Measurements from ENCODE around the gene IL13. TPM values are rescaled to one million over a fixed set of nuclear protein-coding genes. Genes with fewer than 3 reads are reported as not detected.

The IL13 gene
- total RNA-seq, 1 donor from 2014 or later: 231 TPM

DNA sequence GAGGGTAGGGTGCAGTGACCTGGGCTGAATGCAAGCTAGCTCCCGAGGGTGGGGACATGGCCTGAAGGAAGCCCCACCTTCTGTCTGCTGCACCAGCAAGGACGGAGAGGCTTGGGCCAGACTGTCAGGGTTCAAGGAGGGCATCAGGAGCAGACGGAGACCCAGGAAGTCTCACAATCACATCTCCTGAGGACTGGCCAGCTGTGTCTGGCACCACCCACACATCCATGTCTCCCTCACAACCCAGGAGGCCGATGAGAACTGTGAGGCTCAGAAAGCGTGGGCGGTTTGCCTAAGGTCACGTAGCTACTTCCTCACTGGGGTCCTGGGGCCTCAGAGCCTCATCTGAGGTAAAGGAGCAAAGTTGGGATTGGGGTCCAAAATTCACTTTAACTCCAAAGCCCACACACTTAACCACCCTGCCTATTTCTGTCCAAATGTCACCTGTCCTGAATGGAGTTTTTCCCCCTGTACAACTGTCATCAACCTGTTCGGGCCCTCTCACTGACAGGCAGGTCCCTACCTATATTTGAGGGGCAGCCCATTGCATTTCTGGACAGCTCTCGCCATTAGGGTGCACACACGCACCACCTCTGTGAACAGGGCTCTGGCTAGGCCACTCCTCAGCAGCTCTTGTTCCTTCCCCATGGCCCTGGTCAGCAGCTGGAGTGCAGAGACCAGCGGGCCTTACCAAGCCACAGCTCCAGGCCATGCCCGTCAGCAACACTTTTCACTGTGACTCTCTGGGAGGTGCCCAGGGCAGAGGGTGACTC, 3.4 kb downstream of the IL13 start:
- intact Hi-C loops (cut with micrococcal nuclease): loop anchor here (2.0 to 5.0 kb wide), 3 partner anchors 27 to 166 kb away; partner anchors contain the start of gene KIF3A
- H3K4me3 Mint-ChIP-seq: peak overlapping the region; percentile 68
- peak overlapping the region; percentile 72 for H3K27ac Mint-ChIP-seq
- no peaks in the 10 kb centered on the region for H3K9me3 Mint-ChIP-seq
- peaks cover 3% of the 10 kb centered on the region for H3K27me3 Mint-ChIP-seq
- peaks cover 71% of the 10 kb centered on the region for H3K4me1 Mint-ChIP-seq
- H3K36me3 Mint-ChIP-seq (ENCODE audit: low read depth): peaks cover 10% of the 10 kb centered on the region
- no peak for DNase-seq

DNA sequence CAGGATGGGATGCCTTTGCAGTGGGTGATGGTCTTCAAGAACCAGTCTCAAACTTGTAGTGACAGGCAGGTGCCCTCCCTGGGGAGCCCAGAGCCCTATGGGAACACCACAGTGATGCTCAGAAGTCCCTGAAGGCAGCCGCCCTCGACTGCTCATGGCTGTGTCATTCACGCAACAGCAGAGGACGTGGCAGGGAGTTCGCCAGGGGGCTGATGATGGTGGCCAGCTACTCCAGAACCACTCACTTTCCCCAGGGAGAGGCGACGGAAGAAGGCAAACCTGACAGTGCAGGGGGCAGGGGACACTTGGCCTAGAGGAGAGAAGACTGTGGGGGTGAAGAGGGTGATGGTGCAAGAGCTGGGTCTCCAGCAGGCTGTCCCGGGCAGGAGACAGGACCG, 4.0 kb downstream of the IL13 start:
- no peaks in the 10 kb centered on the region for H3K27me3 Mint-ChIP-seq
- H3K4me3 Mint-ChIP-seq: no peak overlapping the region
- H3K4me1 Mint-ChIP-seq: peaks cover 71% of the 10 kb centered on the region
- no peak for DNase-seq
- H3K27ac Mint-ChIP-seq: peak overlapping the region; percentile 66
- no peaks in the 10 kb centered on the region for H3K9me3 Mint-ChIP-seq
- H3K36me3 Mint-ChIP-seq (ENCODE audit: low read depth): peaks cover 10% of the 10 kb centered on the region
- intact Hi-C loops (cut with micrococcal nuclease): loop anchor here (2.0 to 5.0 kb wide), 3 partner anchors 27 to 165 kb away; partner anchors contain the start of gene KIF3A

DNA sequence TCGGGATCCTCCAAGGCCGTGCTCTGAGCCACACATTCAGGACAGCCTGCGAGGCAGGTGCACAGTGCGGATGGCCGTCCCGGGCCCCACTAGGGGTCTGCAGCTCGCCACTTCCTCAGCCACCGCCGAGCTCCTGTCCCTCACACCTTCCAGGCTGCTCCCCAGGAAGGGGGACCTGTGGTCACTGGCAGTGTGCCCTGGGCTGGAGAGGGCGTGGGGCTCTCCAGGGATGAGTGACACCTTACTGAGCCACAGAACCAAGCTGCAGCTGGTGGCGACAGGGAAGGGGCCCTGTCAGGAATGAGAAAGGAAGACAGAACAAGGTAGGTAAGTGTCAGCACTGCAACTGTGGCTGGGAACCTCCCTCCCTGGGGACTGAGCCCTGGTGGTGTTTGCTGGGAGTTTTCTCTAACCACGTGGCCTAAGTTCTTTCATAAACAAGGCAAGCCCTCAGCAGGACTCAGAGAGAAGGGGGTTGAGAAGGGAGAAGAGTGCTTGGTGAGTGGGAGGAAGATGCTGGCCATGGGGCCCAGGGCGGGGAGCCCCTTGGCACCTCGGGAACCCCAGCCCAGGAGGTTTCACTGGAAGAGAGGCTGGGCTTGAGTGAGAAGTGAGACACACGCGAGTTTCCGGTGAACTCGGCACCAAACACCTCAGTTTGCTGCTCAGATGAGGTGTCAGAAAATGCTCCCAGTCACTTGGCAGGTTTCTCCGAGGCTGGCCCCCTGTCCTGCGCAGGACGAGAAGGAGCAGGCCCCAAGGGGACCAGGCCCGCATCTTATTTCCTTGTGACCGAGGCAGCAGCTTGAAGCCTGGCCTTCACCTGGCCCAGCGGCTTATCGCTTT, 5.2 kb downstream of the IL13 start:
- H3K9me3 Mint-ChIP-seq: no peaks in the 10 kb centered on the region
- H3K36me3 Mint-ChIP-seq (ENCODE audit: low read depth): peaks cover 10% of the 10 kb centered on the region
- peak overlapping the region; percentile 67 for H3K4me3 Mint-ChIP-seq
- intact Hi-C loops (cut with micrococcal nuclease): loop anchor here (1.0 to 5.0 kb wide), 5 partner anchors 22 to 164 kb away; partner anchors contain the start of gene KIF3A
- H3K27me3 Mint-ChIP-seq: no peaks in the 10 kb centered on the region
- peak; percentile 81 for DNase-seq
- H3K4me1 Mint-ChIP-seq: peaks cover 66% of the 10 kb centered on the region
- peak overlapping the region; percentile 85 for H3K27ac Mint-ChIP-seq

DNA sequence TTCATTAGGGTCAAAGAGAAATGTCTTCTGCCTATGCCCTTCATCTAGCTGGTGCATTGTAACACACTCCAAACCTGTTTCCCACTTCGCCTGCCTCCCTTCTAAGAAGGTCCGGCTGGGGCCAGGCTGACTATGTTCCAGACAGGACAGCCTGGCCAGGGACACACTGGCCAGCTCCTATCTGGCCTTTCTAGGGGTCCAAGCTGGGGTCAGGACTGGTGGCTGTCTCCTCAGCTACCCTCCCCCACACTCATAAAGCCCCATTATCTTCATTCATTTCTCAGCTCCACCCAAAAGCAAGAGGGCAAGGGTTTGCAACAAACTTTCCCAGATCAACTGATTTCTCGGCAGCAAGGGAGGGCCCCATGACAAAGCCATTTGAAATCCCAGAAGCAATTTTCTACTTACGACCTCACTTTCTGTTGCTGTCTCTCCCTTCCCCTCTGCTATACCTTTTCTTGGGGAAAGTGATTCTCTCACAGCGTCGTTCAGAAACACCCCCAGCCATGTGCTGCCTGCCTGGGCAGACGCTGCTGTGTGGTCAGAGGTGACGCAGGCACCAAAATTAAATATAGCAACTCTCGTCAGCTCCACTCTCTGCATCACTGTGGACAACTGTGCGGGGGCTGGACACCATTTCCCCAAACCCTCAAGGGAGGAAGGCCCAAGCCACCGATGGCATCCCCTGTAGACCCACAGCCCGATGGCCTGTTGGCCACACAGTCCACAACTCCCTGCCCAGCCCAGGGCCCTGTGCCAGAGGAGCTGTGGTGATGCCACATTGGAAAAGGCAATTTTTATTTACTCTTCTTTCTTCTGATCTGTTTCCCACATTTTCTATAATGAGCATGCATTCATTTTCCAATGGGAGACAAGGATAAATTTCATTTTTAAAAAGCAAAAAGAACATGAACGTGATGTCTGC, 6.1 kb downstream of the IL13 start:
- Mint-ChIP-seq H3K36me3 (ENCODE audit: low read depth) (peaks cover 4% of the 10 kb centered on the region), H3K27ac (peak overlapping the region; percentile 85), H3K4me1 (peaks cover 58% of the 10 kb centered on the region), H3K4me3 (peak overlapping the region; percentile 67), H3K27me3 (no peaks in the 10 kb centered on the region), H3K9me3 (no peaks in the 10 kb centered on the region)
- intact Hi-C loops (cut with micrococcal nuclease): loop anchor here (1.0 to 5.0 kb wide), 5 partner anchors 23 to 163 kb away; partner anchors contain the start of gene KIF3A
- DNase-seq: no peak

DNA sequence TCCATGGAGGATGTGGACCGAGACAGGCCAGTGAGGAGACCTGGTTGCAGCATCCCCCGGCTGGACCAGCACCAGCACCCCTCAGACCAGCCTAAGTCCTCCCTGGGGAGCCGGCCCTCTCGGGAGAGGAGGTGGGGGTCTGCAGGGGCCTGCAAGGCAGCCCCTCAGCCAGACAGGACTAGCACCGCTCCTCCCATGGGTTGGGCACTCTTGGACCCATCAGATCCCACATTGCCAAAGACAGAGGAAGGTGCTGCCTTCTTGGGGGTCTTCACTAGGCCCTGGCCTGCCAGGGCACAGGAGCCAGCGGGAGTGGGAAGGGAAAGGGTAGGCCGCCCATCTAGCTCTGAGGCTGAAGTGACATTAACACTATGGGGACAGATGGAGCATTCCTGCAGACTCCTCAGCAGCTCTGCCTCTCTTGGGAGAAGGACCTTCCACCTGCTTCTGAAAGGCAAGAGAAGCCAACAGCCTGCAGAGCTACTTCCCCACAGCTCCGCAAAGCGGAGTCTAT, 6.8 kb downstream of the IL13 start:
- Mint-ChIP-seq H3K36me3 (ENCODE audit: low read depth) (peaks cover 2% of the 10 kb centered on the region), H3K4me3 (no peak overlapping the region), H3K27ac (peak overlapping the region; percentile 85), H3K4me1 (peaks cover 55% of the 10 kb centered on the region), H3K9me3 (no peaks in the 10 kb centered on the region), H3K27me3 (no peaks in the 10 kb centered on the region)
- no peak for DNase-seq
- intact Hi-C loops (cut with micrococcal nuclease): loop anchor here (5.0 kb wide), 2 partner anchors 73 to 163 kb away; partner anchors contain the start of gene KIF3A

DNA sequence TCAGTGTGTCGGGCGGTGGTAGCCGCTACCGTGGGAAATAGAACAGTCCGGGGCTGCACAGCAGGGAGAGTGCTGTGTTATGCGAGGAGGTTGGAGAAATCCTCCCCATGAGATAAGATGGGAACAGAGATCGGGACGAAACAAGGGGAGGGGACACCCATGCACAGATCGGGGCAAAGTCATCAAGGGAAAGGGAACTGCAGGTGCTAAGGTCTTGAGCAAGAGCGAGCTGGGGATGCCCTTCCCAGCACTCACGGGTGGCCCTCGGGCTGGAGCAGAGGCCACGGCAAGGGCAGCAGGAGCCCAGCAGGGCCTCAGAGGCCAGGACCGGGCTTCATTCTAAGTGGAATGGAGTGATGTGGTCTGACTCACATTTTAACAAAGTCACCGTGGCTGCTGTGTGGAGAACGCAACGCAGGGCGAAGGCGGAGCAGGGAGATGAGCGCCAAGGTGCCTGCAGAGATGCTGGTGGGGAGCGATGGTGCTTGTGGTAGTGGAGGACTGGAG, 7.7 kb downstream of the IL13 start:
- Mint-ChIP-seq H3K9me3 (no peaks in the 10 kb centered on the region), H3K4me3 (no peak overlapping the region), H3K36me3 (ENCODE audit: low read depth) (no peaks in the 10 kb centered on the region), H3K27me3 (no peaks in the 10 kb centered on the region), H3K4me1 (peaks cover 48% of the 10 kb centered on the region), H3K27ac (peak overlapping the region; percentile 68)
- intact Hi-C loops (cut with micrococcal nuclease): no loop called here
- DNase-seq: no peak

DNA sequence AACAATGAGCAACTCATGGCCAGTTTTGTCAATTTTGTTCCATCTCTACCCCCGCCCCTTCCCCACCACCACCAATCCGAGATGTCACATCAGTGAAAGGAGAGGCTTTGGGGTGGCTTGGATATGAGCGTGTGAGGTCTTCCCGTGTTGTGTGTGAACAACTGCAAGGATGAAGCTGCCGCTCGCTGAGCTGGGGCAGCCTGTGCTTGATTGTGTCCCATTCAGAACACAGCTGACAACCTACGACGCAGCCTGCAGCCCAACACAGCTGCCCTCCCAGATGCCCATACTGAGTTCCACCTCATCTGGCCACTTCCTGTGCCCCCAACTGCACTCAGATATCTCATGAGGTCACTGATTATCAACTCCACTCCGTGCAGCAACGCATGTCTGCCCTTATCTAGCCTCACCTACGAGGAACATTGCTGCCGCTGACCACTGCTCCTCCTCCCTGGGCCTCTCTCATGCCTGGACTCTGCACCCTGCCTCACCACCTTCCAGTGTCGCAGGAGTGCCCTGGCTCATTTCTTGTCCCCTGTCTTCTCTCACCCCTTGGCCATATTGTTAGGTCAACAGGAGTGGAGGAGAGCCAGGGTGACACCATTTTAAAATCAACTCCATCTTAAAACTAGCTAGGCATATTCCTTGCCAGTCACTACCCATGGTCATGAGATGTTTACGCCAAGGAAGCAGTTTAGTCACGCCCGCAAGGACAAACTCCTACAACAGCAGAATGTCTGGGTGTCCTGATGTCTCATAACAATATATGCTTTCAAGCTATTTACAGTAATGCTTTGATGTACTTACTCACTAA, 8.5 kb downstream of the IL13 start:
- intact Hi-C loops (cut with micrococcal nuclease): no loop called here
- H3K27me3 Mint-ChIP-seq: no peaks in the 10 kb centered on the region
- H3K4me3 Mint-ChIP-seq: no peak overlapping the region
- peak overlapping the region; percentile 73 for H3K27ac Mint-ChIP-seq
- no peak for DNase-seq
- H3K36me3 Mint-ChIP-seq (ENCODE audit: low read depth): no peaks in the 10 kb centered on the region
- H3K4me1 Mint-ChIP-seq: peaks cover 43% of the 10 kb centered on the region
- peaks cover 3% of the 10 kb centered on the region for H3K9me3 Mint-ChIP-seq

DNA sequence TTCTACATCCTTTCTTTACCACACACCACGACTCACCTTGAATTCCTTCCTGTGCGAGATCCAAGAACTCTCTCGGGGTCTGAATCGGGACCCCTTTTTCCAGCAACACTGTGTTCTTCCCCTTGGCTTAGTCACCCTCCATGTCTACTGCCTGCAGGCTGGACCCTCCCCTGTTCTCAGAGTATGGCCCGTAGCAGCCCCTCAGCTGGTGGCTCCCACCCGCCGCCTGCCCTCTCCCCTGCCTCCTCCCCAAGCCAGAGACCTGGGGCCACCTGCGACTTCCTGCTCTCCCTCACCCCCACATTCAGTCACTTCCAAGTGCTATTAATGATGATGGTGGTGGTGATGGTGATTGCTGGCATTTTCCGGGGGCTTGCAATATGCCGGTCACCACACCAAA, 9.3 kb downstream of the IL13 start:
- peak overlapping the region; percentile 12 for H3K27ac Mint-ChIP-seq
- no peak for DNase-seq
- peaks cover 38% of the 10 kb centered on the region for H3K4me1 Mint-ChIP-seq
- intact Hi-C loops (cut with micrococcal nuclease): no loop called here
- no peaks in the 10 kb centered on the region for H3K27me3 Mint-ChIP-seq
- H3K4me3 Mint-ChIP-seq: no peak overlapping the region
- H3K36me3 Mint-ChIP-seq (ENCODE audit: low read depth): no peaks in the 10 kb centered on the region
- peaks cover 3% of the 10 kb centered on the region for H3K9me3 Mint-ChIP-seq

DNA sequence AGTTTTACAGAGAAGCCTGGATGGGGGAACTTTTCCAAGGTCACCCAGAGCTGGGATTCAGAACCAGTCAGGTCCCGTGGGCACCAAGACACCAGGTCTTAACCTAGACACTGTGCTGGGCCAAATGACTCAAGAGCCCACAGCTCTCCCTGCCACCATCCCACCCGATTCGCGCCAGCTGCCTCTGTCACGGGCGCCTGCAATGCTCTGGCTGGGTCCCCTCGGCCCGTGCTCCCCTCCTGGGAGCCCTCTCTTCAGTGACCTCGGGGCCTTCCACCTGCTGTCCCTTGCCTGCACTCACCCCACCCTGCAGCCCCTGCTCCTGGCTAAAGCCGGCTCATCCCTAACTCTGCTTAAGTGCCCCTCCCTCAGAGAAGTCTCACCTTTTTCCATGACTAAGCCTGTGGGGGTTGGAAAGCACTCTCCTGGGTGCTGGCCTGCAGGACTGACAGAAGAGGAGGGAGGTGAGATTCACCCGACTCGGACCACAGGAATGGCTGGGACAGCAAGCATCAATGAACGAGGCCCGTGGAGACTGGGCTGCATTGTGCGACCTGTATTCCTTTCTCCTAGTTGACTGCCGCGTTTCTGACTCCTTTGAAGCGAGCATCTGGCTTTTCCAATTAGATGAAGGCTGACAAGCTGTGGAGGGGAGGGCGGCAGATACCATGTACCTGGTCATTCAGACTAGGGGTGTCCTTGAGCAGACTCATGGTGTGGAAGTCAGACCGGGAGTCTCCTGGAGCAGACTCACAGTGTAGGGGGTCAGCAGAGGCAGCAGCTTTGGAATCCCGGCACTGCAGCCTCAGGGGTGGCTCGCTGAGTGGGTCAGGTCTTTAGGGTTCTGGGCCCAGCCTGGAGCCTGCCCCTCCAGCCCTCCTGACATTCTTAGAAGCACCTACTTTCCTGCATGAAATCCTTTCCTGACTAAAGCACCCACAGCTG, 10.1 kb downstream of the IL13 start:
- H3K27me3 Mint-ChIP-seq: no peaks in the 10 kb centered on the region
- peak overlapping the region; percentile 12 for H3K27ac Mint-ChIP-seq
- no peak overlapping the region for H3K4me3 Mint-ChIP-seq
- H3K9me3 Mint-ChIP-seq: peaks cover 3% of the 10 kb centered on the region
- peaks cover 33% of the 10 kb centered on the region for H3K4me1 Mint-ChIP-seq
- H3K36me3 Mint-ChIP-seq (ENCODE audit: low read depth): no peaks in the 10 kb centered on the region
- intact Hi-C loops (cut with micrococcal nuclease): no loop called here
- no peak for DNase-seq

DNA sequence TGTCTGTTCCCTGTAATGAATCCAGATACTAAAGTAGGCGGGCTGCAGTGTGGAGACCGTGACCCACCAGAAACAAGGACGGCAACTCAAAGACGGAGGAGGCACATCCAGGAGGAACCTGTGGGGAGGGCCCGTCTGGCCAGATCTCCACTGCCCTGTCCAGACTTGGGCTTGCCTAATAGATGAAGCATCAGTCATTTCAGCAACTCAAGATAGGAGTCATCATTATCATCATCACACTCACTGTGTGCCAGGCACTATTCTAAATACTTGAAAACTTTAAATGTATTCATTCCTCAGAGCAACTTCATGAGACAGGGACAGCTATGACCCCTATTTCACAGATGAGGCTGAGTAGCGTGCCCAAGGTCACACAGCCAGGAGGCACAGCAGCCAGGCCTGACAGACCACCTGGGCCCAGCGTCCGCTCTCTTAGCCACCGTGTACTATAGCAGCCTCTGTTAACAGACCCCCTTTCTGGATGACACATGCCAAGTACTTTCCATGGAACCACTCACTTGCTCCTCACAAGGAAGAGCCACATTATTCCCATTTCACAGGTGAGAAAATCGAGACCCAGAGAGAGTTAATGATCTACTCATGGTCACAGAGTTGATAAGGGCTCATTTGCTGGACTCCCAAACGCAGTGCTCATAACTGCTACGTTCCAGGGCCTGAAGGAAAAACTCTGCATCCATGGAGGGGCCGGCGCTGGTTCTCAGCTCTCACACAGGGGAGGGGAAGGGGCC, 10.9 kb downstream of the IL13 start:
- Mint-ChIP-seq H3K27ac (no peak overlapping the region), H3K4me3 (no peak overlapping the region)

DNA sequence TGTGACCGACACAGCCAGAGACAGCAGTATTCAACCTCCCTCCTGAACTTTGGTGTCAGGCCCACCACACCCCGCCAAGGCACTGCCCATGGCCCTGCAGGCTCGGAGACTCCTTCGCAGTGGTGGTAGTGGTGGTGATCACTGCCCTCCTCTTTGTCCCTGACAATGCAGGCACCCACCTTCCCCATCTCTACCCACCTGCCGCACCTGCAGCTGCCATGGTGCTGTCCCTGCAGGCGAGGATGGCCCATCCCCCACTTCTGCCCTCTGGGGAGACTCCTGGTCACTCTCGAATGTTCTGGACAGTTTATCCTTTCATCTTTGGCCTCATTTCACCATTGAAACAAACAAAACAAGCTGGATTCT, 11.5 kb downstream of the IL13 start:
- no peak for DNase-seq
- H3K4me3 Mint-ChIP-seq: no peak overlapping the region
- no peaks in the 10 kb centered on the region for H3K36me3 Mint-ChIP-seq (ENCODE audit: low read depth)
- intact Hi-C loops (cut with micrococcal nuclease): no loop called here
- no peaks in the 10 kb centered on the region for H3K27me3 Mint-ChIP-seq
- no peak overlapping the region for H3K27ac Mint-ChIP-seq
- H3K4me1 Mint-ChIP-seq: peaks cover 30% of the 10 kb centered on the region
- peaks cover 3% of the 10 kb centered on the region for H3K9me3 Mint-ChIP-seq

More for the DNA sequence above, 10.9 kb downstream of the IL13 start:
- intact Hi-C loops (cut with micrococcal nuclease): no loop called here
- Mint-ChIP-seq H3K36me3 (ENCODE audit: low read depth) (no peaks in the 10 kb centered on the region), H3K9me3 (peaks cover 3% of the 10 kb centered on the region), H3K4me1 (peaks cover 30% of the 10 kb centered on the region), H3K27me3 (no peaks in the 10 kb centered on the region)
- DNase-seq: no peak

All from activated CD4-positive, alpha-beta T cell treated with anti-CD3 and anti-CD28 coated beads, Interleukin-2, amount 10 ng/mL, durations not matched to agents 24 days and 14 days (primary cell).